Mucosa of rectum (tissue), 2 donors: Measurements from ENCODE around the gene GIPC3.

Source experiments
- H3K27ac ChIP-seq, 2 donors: one replicate each; pipeline ENCODE4 v1.7.0; 2013; ENCODE audit warnings: inconsistent platforms in 2 of 2, low read depth in 2 of 2, low read length in 2 of 2
- H3K27me3 ChIP-seq, 2 donors: one replicate each; pipeline ENCODE4 v1.7.0; 2013; ENCODE audit warnings: low read length in 2 of 2; ENCODE audit not compliant: control insufficient read depth in 2 of 2, insufficient read depth in 2 of 2
- H3K36me3 ChIP-seq, 2 donors: one replicate each; pipeline ENCODE4 v1.7.0; 2013; ENCODE audit warnings: low read length in 2 of 2; ENCODE audit not compliant: control insufficient read depth in 2 of 2, insufficient read depth in 2 of 2
- H3K4me1 ChIP-seq, 2 donors: one replicate each; pipeline ENCODE4 v1.7.0; 2013; ENCODE audit warnings: low read length in 2 of 2, mild to moderate bottlenecking in 1 of 2; ENCODE audit not compliant: control insufficient read depth in 2 of 2, insufficient read depth in 2 of 2
- H3K4me3 ChIP-seq, 2 donors: one replicate each; pipeline ENCODE4 v1.7.0; 2013; ENCODE audit warnings: low read length in 2 of 2
- H3K9ac ChIP-seq, 2 donors: one replicate each; pipeline ENCODE4 v1.7.0; 2013; ENCODE audit warnings: low read length in 2 of 2, low read depth in 1 of 2, mild to moderate bottlenecking in 1 of 2
- H3K9me3 ChIP-seq, 2 donors: one replicate each; pipeline ENCODE4 v1.7.0; 2013; ENCODE audit warnings: low read length in 2 of 2; ENCODE audit not compliant: control insufficient read depth in 2 of 2
- donor health status: healthy.
- donor health status: Normal muscosa, but diverticular disease.

GIPC3 gene

DNA sequence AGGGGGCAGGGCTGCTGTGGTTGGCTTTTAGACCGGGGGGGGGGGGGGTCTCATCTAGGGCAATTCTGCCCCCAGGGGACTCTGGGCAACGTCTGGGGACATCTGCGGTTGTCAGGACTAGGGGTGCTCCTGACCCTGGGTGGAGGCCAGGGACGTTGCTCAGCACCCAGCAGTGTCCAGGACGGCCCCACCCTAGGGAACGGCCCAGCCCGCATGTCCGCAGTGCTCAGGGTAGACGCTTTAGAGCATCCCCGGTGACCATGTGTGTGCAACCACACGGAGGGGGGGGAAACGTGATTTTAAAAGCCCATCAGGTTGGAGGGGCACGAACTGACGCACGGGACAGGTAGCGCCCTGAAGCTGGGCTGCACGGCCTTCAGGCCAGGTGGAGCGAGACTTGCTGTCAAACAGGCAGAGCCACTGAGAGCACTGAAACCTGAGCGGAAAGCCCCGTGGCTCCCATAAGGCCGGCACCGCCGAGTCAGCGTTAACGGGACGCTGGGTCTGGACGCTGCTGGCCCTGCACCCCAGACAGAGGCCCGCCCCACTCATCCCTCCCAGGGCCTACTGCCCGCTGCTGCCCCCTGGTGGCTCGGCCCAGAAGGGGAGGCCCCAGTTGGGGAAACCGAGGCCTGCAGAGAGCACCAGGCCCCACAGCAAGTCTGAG is 33.0 kb downstream of the GIPC3 start:
- Histone ChIP-seq H3K4me3 (no peak overlapping the region), H3K9me3 (no peaks in the 10 kb centered on the region), H3K27me3 (no peaks in the 10 kb centered on the region), H3K27ac (no peak overlapping the region), H3K9ac (no peak overlapping the region), H3K4me1 (peaks cover 0 to 3% of the 10 kb centered on the region in 2 donors), H3K36me3 (peaks cover 6 to 10% of the 10 kb centered on the region in 2 donors)

GRCh38 chr19:3618811-3619630 is 33.7 kb downstream of the GIPC3 start:
- Histone ChIP-seq H3K4me3 (no peak overlapping the region), H3K27ac (no peak overlapping the region), H3K36me3 (peaks cover 6 to 16% of the 10 kb centered on the region in 2 donors), H3K4me1 (peaks cover 0 to 3% of the 10 kb centered on the region in 2 donors), H3K9ac (no peak overlapping the region), H3K9me3 (no peaks in the 10 kb centered on the region), H3K27me3 (no peaks in the 10 kb centered on the region)

GRCh38 chr19:3619631-3620012 is 34.3 kb downstream of the GIPC3 start:
- Histone ChIP-seq H3K4me1 (peaks cover 0 to 3% of the 10 kb centered on the region in 2 donors), H3K4me3 (no peak overlapping the region), H3K27ac (no peak overlapping the region), H3K36me3 (peaks cover 6 to 16% of the 10 kb centered on the region in 2 donors), H3K9ac (no peak overlapping the region), H3K27me3 (no peaks in the 10 kb centered on the region), H3K9me3 (no peaks in the 10 kb centered on the region)

DNA sequence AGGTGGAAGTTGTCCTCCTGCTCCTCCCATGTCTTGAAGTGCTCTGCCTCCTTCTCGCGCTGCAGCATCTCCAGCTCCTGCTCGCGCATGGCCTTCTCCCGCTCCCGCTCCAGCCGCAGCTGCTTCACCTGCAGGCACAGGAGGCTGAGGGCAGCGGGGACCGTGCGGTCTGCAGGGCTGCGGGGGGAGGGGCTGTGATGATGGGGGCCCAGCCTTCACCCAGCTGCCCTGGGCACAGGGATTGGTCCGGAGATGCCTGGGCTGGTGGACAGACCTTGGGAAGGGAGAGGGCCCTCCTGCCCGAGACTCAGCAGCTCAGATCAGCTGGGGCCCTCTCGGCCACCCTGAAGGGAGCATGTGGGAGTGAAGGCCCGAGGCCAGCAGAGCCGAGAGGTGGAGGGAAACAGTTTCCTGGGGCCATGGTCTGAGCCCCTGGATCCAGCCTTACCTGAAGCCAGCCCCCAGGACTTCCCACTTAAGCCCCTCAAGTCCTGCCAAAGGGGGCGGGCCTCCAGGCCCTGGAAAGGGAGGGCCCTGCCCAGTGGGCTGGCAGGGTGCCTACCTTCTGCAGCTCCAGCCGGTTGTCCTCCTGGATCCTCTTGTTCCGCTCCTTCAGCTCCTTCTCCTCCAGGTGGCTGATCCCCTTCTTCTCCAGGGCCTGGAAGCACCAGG is 35.0 kb downstream of the GIPC3 start:
- no peak overlapping the region for H3K9ac ChIP-seq
- H3K27ac ChIP-seq = no peak overlapping the region
- peaks cover 6 to 16% of the 10 kb centered on the region in 2 donors for H3K36me3 ChIP-seq
- H3K4me1 ChIP-seq = peaks cover 0 to 4% of the 10 kb centered on the region in 2 donors
- H3K27me3 ChIP-seq = no peaks in the 10 kb centered on the region
- H3K4me3 ChIP-seq = no peak overlapping the region
- no peaks in the 10 kb centered on the region for H3K9me3 ChIP-seq

DNA sequence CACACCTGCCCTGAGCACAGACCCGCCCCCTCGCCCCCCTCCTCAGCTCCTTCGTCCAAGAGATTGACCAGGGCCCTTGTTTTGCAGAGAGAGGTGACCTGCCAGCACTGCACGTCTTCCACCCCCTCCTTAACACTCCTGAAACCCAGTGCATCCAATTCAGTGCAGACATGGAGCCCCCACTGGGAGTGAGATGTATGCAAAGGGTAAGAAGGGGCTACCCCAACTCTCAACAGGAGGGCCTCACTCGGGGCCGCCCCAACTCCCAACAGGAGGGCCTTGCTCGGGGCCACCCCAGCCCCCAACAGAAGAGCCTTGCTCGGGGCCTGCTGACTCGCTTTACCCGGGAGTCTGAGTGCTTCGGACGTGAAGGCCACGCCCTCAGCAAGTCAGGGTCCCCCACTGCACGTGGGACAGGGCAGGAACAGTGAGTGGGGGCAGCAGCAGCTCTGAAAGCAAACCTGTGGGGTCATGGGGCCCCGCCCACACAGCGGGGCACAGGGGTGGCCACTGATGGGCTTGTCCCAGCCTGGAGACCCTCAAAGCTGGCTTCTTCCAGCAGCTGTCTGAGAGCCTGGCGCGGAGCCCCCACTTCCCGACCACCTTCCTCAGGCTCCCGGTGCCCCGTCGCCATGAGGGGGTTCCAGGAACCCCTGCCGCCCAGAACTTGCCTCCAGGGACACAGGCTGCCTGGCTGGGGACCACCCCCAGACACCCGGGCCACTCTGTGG is 35.7 kb downstream of the GIPC3 start:
- Histone ChIP-seq H3K27ac (no peak overlapping the region), H3K9ac (no peak overlapping the region), H3K4me3 (no peak overlapping the region), H3K36me3 (peaks cover 6 to 15% of the 10 kb centered on the region in 2 donors), H3K9me3 (no peaks in the 10 kb centered on the region), H3K4me1 (peaks cover 6 to 11% of the 10 kb centered on the region in 2 donors), H3K27me3 (no peaks in the 10 kb centered on the region)

- Histone ChIP-seq H3K27me3 (no peaks in the 10 kb centered on the region), H3K4me3 (no peak overlapping the region), H3K9ac (no peak overlapping the region), H3K9me3 (no peaks in the 10 kb centered on the region), H3K4me1 (peaks cover 8 to 13% of the 10 kb centered on the region in 2 donors), H3K27ac (no peak overlapping the region), H3K36me3 (peaks cover 6 to 13% of the 10 kb centered on the region in 2 donors)
Observed at GRCh38 chr19:3621689-3622088, 36.4 kb downstream of the GIPC3 start.

- peaks cover 11 to 16% of the 10 kb centered on the region in 2 donors for H3K4me1 ChIP-seq
- peaks cover 6 to 13% of the 10 kb centered on the region in 2 donors for H3K36me3 ChIP-seq
- no peak overlapping the region for H3K27ac ChIP-seq
- no peak overlapping the region for H3K9ac ChIP-seq
- no peak overlapping the region for H3K4me3 ChIP-seq
- H3K9me3 ChIP-seq = no peaks in the 10 kb centered on the region
- H3K27me3 ChIP-seq = no peaks in the 10 kb centered on the region
Observed at GRCh38 chr19:3622224-3622623, 36.9 kb downstream of the GIPC3 start.

DNA sequence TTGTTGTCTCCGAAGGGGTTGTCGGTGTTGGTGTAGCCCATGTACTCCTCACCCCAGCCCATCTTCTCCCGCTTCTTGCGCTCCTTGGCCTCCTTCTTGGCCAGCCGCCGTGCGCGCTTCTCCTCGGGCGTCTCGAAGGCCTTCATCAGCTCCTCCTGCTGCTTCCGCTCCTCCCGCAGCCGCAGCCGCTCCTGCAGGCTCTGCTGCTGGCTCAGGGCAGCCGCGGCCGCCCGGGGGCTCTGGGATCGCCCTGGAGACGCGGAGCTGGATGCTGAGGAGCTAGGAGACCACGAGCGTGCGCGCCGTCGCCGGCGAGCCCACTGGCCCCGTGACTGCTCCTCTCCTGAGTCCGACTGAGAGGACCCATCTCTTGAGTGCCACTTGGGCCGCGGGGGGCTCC is 38.4 kb downstream of the GIPC3 start:
- peaks cover 14 to 16% of the 10 kb centered on the region in 2 donors for H3K4me1 ChIP-seq
- no peaks in the 10 kb centered on the region for H3K9me3 ChIP-seq
- H3K27ac ChIP-seq = no peak overlapping the region
- H3K9ac ChIP-seq = no peak overlapping the region
- peaks cover 6 to 13% of the 10 kb centered on the region in 2 donors for H3K36me3 ChIP-seq
- H3K4me3 ChIP-seq = no peak overlapping the region
- H3K27me3 ChIP-seq = no peaks in the 10 kb centered on the region

DNA sequence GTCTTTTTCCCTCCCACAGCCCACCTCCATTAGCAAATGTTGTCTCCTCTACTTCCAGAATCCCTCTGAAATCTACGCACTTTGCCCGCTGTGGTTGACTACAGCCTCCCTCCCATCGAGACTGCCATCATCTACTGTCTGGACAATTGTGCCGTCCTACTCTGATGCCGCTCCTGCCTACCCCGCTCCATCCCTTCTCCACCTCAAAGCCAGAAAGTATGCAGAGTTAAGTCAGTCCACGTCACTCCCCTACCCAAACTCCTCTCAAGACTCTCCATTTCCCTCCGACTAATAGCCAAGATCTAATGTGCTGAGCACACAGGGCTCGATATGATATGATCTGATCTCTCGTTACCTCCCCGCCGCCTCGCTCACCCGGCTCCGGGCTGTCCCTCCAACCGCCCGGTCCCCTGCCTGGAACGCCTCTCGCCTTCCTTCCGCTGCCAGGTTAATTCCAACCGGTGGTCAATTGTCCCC is 40.8 kb downstream of the GIPC3 start:
- Histone ChIP-seq H3K27me3 (no peaks in the 10 kb centered on the region), H3K9me3 (no peaks in the 10 kb centered on the region), H3K27ac (peak overlapping the region; percentile 92 to 94), H3K4me1 (peaks cover 14 to 16% of the 10 kb centered on the region in 2 donors), H3K36me3 (peaks cover 6 to 13% of the 10 kb centered on the region in 2 donors), H3K4me3 (peak overlapping the region; percentile 97), H3K9ac (peak overlapping the region; percentile 77 to 88)
